Chondrocyte (in vitro differentiated cells): ENCODE data around the gene MORN1. TPM values are rescaled to one million over a fixed set of nuclear protein-coding genes. Genes with fewer than 3 reads are reported as not detected.

Experiments
- DNase-seq: peaks from one replicate; pipeline ENCODE4 v3.0.0; 2021; ENCODE audit warnings: mixed read lengths, low spot score
- H3K27ac Mint-ChIP-seq: one replicate; pipeline ENCODE4 v1.8.0; 2021; ENCODE audit warnings: mild to moderate bottlenecking, moderate library complexity, mixed read lengths; ENCODE audit not compliant: unreplicated experiment
- H3K27me3 Mint-ChIP-seq: 2 replicates; pipeline ENCODE4 v1.8.0; 2021; ENCODE audit warnings: low read depth, mixed read lengths
- H3K36me3 Mint-ChIP-seq: 2 replicates; pipeline ENCODE4 v1.8.0; 2021; ENCODE audit warnings: low read depth, mixed read lengths
- H3K4me1 Mint-ChIP-seq: 2 replicates; pipeline ENCODE4 v1.8.0; 2021; ENCODE audit warnings: low read depth, mild to moderate bottlenecking, mixed read lengths
- H3K4me3 Mint-ChIP-seq: one replicate; pipeline ENCODE4 v1.8.0; 2021; ENCODE audit warnings: mild to moderate bottlenecking, moderate library complexity, mixed read lengths; ENCODE audit not compliant: unreplicated experiment
- H3K9me3 Mint-ChIP-seq: 2 replicates; pipeline ENCODE4 v1.8.0; 2021; ENCODE audit warnings: low read depth, mixed read lengths
- CTCF ChIP-seq: fragments of 200-600 bp; sonication (generic); IDR thresholded peaks from 2 replicates; pipeline ENCODE4 v1.5.0; 2021; ENCODE audit warnings: antibody characterized with exemption, mild to moderate bottlenecking, moderate library complexity
- total RNA-seq: library from RNA; stranded (reverse); gene quantifications from 3 replicates; pipeline ENCODE4 v1.2.1, GENCODE V29; 2021

MORN1 gene
- total RNA-seq, 1 donor from 2014 or later, result 6.7 TPM

- H3K27me3 Mint-ChIP-seq, result peaks cover 17% of the 10 kb centered on the region
- H3K4me3 Mint-ChIP-seq, result no peak overlapping the region
- no peaks in the 10 kb centered on the region for H3K36me3 Mint-ChIP-seq
- no peak for DNase-seq
- H3K27ac Mint-ChIP-seq, result no peak overlapping the region
- H3K9me3 Mint-ChIP-seq, result no peaks in the 10 kb centered on the region
- no peak for TF ChIP-seq CTCF
- H3K4me1 Mint-ChIP-seq, result no peaks in the 10 kb centered on the region
Measured at GRCh38 chr1:2433196-2433595, 41.8 kb upstream of the MORN1 start.

- Mint-ChIP-seq H3K27ac (no peak overlapping the region), H3K4me1 (no peaks in the 10 kb centered on the region), H3K9me3 (no peaks in the 10 kb centered on the region), H3K27me3 (peaks cover 16% of the 10 kb centered on the region), H3K4me3 (no peak overlapping the region), H3K36me3 (no peaks in the 10 kb centered on the region)
- no peak for DNase-seq
- no peak for TF ChIP-seq CTCF
Measured at GRCh38 chr1:2432441-2432844, 41.1 kb upstream of the MORN1 start.

DNA sequence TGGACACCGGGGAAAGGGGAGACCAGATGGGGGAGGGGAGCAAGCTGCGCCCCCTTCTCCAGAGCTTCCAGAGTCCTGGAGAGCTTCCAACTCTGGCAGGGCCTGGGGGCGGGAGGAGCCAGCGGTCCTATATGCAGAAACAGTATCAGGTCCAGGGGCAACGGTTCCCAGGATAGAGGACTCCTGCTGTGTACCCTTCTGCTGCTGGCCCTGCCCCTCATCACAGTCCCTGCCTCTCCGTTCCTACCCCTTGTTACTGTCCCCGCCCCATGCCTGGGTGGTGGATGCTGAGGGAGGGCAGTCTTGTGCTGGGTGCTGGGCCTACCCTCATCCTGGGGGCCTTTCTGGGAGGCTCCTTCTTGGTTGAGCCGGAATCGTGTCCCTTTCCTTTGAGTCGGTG is 40.2 kb upstream of the MORN1 start:
- no peak overlapping the region for H3K4me3 Mint-ChIP-seq
- H3K27ac Mint-ChIP-seq, result no peak overlapping the region
- H3K9me3 Mint-ChIP-seq, result no peaks in the 10 kb centered on the region
- peaks cover 15% of the 10 kb centered on the region for H3K27me3 Mint-ChIP-seq
- no peak for DNase-seq
- H3K4me1 Mint-ChIP-seq, result no peaks in the 10 kb centered on the region
- TF ChIP-seq CTCF, result no peak
- no peaks in the 10 kb centered on the region for H3K36me3 Mint-ChIP-seq

DNA sequence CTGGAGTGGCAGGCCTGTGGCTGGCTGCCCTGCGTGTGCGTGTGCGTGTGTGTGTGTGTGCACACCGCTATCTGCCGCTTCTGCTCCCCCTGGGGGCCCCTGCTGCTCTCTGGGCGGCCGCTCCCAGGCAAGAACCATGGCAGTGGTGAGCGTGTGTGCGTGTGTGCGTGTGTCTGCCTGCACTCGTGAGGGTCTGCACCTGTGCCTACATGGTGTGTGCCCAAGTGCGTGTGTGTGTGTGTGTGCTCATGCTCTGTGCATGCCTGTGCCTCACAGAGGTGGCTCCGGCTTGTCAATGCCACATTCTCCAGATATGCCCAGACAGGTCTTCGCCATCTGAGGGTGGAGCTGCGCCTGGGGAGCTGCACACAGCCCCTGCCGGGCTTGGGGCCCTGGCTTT is 39.7 kb upstream of the MORN1 start:
- H3K27me3 Mint-ChIP-seq, result peaks cover 15% of the 10 kb centered on the region
- H3K4me1 Mint-ChIP-seq, result no peaks in the 10 kb centered on the region
- no peak overlapping the region for H3K4me3 Mint-ChIP-seq
- no peak overlapping the region for H3K27ac Mint-ChIP-seq
- no peaks in the 10 kb centered on the region for H3K9me3 Mint-ChIP-seq
- no peak for DNase-seq
- no peak for TF ChIP-seq CTCF
- H3K36me3 Mint-ChIP-seq, result no peaks in the 10 kb centered on the region

GRCh38 chr1:2430592-2430973 is 39.2 kb upstream of the MORN1 start:
- peaks cover 15% of the 10 kb centered on the region for H3K27me3 Mint-ChIP-seq
- no peaks in the 10 kb centered on the region for H3K4me1 Mint-ChIP-seq
- H3K4me3 Mint-ChIP-seq, result no peak overlapping the region
- H3K9me3 Mint-ChIP-seq, result no peaks in the 10 kb centered on the region
- H3K36me3 Mint-ChIP-seq, result no peaks in the 10 kb centered on the region
- H3K27ac Mint-ChIP-seq, result no peak overlapping the region
- no peak for DNase-seq
- TF ChIP-seq CTCF, result no peak
